Esophagus muscularis mucosa (tissue), 3 donors: ENCODE results near the gene SPATA45.

Source experiments
- POLR2A ChIP-seq: fragments of 450-650 bp; IDR thresholded peaks from one replicate; pipeline ENCODE4 v1.6.1; 2017; ENCODE audit warnings: antibody characterized with exemption, moderate library complexity, mild to moderate bottlenecking, low read depth
- POLR2AphosphoS5 ChIP-seq, 2 donors: sonication (generic); formaldehyde crosslinking; IDR thresholded peaks; one replicate each; pipeline ENCODE4 v1.6.1; 2017; ENCODE audit warnings: antibody characterized with exemption in 2 of 2
- TF ChIP-seq, protein P1 (sequence below), 3 experiments: fragments of 200-600 bp in 2 of 3; fragments of 450-650 bp in 1 of 3; sonication (generic) in 2 of 3; IDR thresholded peaks; one replicate each; pipeline ENCODE4 v1.5.1; 2017 to 2019; ENCODE audit warnings: antibody characterized with exemption in 3 of 3, mild to moderate bottlenecking in 2 of 3, moderate library complexity in 1 of 3

DNA sequence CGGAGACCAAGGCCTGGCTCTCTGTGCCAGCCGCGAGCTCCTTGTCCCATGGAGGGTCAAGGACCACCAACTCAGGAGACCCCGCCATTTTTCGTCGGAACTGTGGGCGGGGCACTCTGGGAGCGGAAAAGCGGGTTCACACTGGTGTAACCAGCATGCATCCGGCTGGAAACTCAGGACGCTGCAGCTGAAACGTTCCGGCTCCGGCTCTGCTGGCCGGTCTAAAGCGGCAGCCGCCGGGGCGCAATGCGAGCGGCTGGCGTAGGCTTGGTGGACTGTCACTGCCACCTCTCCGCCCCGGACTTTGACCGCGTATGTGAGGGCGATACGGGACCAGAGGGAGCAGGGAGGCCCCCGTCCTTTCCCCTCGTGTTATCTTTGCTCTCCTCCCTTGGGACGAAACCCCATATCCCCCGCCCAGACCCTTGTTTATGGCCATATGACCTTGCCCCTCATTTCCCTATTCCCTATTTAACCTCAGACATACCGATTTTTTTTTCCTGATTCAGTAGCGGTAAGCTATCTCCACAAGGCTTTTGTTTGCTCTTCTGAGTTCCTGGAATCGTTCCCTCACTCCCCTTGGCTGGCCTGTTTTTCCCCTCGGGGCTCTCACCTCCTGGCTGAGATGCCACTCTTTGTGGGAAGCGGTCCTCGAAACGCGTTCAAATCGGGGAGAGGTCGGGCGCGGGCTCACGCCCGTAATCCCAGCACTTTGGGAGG is 55.6 kb downstream of the SPATA45 start, which contains the start of the genes NSL1 and TATDN3:
- TF ChIP-seq, protein P1, sequence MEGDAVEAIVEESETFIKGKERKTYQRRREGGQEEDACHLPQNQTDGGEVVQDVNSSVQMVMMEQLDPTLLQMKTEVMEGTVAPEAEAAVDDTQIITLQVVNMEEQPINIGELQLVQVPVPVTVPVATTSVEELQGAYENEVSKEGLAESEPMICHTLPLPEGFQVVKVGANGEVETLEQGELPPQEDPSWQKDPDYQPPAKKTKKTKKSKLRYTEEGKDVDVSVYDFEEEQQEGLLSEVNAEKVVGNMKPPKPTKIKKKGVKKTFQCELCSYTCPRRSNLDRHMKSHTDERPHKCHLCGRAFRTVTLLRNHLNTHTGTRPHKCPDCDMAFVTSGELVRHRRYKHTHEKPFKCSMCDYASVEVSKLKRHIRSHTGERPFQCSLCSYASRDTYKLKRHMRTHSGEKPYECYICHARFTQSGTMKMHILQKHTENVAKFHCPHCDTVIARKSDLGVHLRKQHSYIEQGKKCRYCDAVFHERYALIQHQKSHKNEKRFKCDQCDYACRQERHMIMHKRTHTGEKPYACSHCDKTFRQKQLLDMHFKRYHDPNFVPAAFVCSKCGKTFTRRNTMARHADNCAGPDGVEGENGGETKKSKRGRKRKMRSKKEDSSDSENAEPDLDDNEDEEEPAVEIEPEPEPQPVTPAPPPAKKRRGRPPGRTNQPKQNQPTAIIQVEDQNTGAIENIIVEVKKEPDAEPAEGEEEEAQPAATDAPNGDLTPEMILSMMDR (IDR thresholded peaks at IDR 0.05): no peak
- TF ChIP-seq POLR2A (peak; percentile 67), POLR2AphosphoS5 (IDR thresholded peaks at IDR 0.05) (peak; percentile 90 to 93)
